Testis (tissue), 2 donors: ENCODE measurements around the gene MPDZ.

Experiments used
- CTCF ChIP-seq, 3 experiments: fragments of 450-650 bp in 2 of 3; fragments of 200-600 bp in 1 of 3; sonication (generic) in 1 of 3; IDR thresholded peaks; one replicate each; pipeline ENCODE4 v1.5.1; 2016 to 2019; ENCODE audit warnings: antibody characterized with exemption in 3 of 3, mild to moderate bottlenecking in 2 of 3, moderate library complexity in 1 of 3
- POLR2A ChIP-seq: fragments of 450-650 bp; IDR thresholded peaks from one replicate; pipeline ENCODE4 v1.6.1; 2017; ENCODE audit warnings: antibody characterized with exemption, mild to moderate bottlenecking, moderate library complexity

GRCh38 chr9:13131416-13131815 is 148.1 kb downstream of the MPDZ start:
- TF ChIP-seq POLR2A (no peak), CTCF (IDR thresholded peaks at IDR 0.05) (no peak)
